ENCODE results near the gene FOXF1.

The FOXF1 gene

DNA sequence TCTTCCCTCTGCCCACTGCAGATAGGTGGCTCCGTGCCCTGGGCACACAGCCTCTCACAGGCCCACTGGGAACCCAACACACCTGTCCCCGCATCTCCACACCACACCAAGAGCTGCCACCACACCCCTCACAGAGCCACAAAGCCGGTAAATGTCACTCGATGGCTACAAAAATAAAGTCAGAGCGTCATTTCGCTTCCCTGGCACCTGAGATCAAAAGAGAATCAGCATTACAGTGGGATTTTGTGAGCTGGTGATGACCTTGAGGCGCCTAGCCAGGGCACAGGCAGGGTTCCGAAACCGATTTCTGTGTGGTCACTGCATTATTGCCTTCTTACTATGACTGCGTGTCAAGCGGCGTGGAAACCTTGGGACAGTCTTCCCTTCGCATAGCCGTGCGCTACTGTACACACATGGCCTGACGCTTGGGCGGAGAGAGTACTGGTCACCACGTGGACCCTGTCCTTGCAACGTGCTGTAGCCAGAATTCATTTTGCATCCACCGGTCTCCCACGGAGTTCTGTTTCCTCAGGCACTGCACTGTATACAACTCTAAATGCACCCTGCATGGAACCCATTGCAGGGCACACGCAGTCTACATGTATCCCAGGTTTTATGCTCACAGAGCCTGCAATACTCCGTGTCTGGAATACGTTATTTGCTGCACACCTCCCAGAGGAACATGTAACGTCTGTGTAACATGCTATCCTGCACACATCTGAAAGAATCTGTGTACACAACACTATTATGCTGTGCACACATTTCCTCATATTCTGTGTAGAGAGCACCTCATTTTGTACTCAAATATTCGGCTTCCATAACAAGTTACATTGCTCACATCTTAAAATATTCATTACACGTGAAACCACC, 5.8 kb upstream of the FOXF1 start:
- DNase-seq (ENCODE audit: low read depth in 2 of 2): no peak

- no peak for DNase-seq (ENCODE audit: low read depth in 2 of 2)
Observed at GRCh38 chr16:86505185-86505898, 5.0 kb upstream of the FOXF1 start.

DNA sequence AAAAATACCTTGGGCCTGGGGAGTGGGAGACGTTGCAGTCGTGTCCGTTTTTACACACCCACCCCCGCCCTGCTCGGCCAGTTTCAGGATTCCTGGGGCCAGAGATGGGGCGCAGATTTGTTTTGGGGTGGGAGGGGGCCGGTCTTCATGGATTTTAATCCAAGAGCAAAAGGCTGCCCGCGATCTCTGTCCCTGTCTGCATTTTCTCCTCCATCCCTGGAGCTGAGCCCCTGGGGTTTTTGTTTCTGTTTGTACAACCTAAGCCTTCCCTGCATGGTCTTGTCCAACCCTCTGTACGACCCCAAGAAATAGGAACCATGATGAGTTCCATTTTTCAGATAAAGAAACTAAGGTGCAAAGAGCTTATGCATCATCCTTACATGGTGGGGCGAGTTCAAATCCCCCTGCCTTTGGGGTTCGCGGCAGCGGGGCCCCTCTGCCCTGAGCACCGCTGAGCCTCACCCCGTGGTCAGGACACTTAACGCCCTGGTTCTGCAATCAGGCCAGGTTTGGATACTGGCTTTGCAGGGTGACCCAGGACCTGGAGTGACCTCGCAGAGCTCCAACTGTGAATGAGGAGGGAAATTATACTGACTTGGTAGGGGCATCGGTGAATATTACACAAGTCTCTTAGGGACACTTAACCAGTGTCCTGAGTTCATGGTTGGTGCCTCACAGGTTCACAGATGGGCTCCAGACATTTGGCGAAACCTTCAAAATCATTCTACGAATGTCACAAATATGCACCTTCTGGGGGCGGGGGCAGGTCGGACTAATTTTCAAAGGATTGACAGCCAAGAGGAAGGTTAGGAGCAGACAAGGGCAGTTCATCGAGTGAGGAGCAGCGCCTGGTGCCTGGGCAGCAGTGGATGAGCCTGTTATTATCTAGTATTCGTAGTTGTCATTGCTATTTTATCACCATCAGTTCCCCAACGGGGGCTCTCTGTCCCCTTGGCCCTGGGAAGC, 4.1 kb upstream of the FOXF1 start:
- DNase-seq (ENCODE audit: low read depth in 2 of 2): no peak

DNA sequence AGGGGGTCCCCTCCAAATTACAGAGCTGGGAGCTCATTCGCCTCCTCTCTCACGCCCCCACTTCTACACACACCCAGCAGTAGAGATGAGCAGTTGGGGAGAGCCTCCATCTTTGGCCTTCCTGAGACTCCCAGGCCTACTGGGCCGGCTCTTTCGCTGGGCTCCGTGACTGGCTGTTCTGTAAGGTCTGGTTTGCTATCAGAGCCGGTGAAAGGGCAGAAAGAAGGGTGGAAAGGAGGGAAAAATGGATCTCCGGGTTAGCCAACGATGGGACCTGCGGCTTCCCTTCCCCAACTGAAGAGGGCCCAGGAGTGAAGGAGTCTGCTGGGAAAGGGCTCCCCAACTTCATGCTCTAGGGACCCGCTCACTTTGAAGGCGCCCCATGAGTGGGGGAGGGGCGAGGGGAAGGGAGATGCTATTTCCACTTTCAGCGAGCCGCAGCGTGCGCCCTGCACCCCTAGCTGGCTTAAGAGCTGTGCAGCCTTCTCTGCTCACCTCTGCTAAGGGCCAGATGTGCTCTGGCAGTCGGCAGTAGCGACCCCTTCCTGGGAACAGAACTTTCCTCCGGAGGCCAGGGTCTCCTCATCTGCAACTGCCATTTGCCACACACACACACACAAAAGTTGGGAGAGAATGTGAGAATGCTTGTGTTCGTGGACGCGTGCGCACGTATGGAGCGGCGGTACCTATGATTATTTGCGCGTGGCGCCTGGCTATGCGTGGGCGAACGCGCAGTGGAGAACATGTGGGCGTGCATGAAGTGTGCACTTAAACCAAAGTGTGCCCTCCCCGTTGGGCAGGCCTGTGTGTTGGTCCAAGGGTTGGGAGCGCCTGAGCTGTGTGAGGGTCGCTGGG, 2.9 kb upstream of the FOXF1 start:
- DNase-seq (ENCODE audit: low read depth in 2 of 2): no peak

DNA sequence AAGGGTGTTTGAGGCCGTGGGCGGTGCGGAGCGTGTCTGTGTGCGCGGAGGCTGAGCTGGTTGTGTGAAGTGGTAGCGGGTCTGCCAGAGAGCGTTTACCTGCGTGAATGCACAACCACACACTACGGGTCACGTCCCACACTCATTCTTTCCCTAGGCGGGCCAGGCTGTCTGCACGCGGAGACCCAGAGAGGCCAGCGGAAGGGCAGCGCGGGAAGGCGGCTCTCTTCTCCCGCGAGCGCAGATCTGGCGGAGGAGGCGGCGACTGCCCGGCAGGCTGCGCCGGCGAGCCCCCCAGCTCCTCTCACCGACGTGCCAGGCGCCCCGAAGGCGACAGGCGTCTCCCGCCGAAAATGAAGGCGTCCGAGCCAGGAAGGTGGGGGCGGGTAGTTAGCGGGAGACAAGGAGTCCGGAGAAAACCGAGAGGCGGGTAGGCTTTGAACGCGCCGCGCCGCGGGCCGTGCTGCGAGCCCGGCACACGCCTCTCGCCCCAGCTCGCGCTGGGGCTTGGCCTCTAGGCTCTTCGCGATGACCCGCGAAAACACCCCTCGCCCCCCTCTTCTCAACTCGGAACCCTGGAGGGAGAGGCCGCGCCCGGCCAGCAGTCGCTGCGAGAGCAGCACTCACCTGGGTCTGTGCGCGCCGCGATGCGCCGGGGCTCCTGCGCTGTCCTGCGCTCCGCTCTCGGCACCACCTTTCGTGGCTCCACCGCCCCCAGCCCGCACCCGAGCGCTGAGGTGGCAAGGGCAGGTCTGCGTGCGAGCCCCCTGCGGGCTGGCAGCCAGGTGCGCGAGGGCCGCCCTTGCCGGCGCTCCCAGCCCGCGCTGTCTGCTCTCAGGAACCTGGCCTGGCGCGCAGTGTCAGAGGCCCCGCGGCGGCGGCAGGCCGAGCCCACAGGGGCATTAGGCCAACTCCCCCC, 2.0 kb upstream of the FOXF1 start:
- DNase-seq (ENCODE audit: low read depth in 2 of 2): no peak

- DNase-seq (ENCODE audit: low read depth in 2 of 2): no peak
Observed at GRCh38 chr16:86508947-86509758, 1.2 kb upstream of the FOXF1 start.

DNA sequence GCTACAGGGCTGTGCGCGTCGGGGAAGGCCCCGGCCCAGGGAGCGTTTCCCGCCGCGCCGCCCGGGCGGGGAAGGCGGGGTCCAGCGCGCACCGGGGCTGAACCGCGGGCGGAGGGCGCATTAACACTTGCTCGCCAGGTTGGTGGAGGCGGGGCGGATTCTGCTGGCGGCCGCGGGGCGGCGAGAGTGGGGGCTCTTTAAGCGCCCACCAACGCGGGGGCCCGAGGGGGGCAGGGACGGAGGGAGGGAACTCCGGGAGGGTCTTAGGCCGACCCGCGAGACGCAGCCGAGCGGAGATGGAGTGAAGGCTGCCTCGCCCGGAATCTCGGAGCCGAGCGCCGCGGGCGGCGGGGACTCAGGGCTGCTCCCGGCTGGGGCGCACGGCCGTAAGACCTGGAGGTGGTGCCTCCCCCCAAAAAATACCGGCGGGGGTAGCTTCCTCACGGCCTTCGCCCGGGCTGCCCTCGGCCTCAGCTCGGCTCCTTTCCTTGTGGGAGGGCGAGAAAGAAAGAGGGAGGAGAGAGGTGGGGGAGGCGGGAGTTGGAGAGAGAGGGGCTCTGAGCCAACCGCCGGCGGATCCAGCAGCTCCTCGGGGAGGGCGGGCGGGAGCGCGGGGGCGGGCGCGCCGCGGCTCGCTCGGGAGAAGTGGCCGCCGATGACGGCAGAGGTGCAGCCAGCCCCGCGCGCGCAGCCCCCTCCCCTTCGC, 415 bp upstream of the FOXF1 start:
- no peak for DNase-seq (ENCODE audit: low read depth in 2 of 2)

DNA sequence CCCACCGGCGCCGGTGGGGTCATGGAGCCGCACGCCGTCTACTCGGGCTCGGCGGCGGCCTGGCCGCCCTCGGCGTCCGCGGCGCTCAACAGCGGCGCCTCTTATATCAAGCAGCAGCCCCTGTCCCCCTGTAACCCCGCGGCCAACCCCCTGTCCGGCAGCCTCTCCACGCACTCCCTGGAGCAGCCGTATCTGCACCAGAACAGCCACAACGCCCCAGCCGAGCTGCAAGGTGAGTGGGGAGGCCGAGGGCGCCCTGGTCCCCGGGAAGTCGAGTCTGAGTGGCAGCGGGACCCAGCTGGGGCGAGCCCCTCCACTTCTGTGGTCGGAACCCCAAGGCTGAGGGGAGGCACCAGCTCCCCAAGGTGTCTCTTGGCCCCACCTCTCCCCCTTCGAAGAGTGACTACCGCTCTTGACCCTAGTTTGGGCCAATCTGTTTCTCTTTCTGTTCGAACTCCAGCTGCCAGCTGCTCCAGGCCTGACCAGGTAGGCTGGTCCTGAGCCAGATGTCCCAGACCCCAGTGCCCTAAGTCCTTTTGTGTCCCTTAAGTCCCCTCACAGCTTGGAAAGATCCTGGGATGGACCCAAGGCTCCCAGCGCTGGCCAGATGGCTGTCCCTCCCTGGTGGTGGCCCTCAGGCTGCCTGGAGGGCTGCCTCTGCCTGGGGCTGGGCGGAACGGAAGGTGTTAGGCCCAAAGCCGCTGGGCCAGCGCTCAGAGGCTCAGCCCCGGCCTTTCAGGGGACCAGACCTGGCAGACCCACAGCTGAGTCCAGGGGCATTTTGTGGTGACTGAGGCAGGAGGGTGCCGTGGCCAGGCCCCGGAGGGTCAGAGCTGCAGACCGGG, 1.2 kb downstream of the FOXF1 start:
- no peak for DNase-seq (ENCODE audit: low read depth in 2 of 2)

DNA sequence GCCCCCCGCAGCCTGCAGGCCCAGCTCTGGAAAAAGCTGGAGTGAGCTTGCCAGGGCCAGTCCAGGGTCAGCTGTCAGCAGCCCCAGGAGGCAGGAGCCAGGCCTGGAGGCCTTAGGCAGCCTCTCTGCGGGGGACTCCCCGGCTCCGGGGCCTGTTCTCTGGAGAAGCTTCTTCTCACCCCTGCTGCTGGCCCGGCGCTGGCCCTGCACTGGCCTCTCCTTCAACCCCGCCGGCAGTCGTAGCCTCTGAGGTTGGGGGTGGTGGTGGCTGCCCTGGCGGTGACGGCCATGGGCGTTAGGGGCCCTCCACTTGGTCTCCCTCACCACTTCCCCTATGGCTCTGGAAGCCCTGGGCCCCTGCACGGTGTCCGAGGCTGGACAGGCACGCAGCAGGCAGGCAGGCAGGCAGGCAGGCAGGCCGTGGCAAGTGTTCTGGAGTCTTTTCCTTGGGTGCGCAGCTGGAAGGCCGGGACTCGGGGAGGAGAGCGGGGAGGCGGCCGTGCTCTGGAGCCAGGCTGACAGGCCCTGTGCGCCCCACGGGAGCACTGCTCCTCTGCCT, 2.1 kb downstream of the FOXF1 start:
- no peak for DNase-seq (ENCODE audit: low read depth in 2 of 2)

GRCh38 chr16:86512860-86513470, 2.6 kb downstream of the FOXF1 start:
- DNase-seq (ENCODE audit: low read depth in 2 of 2): no peak

- no peak for DNase-seq (ENCODE audit: low read depth in 2 of 2)
Observed at GRCh38 chr16:86513471-86514277, 3.3 kb downstream of the FOXF1 start.

- DNase-seq (ENCODE audit: low read depth in 2 of 2): no peak
Observed at GRCh38 chr16:86514481-86515376, 4.4 kb downstream of the FOXF1 start.

DNA sequence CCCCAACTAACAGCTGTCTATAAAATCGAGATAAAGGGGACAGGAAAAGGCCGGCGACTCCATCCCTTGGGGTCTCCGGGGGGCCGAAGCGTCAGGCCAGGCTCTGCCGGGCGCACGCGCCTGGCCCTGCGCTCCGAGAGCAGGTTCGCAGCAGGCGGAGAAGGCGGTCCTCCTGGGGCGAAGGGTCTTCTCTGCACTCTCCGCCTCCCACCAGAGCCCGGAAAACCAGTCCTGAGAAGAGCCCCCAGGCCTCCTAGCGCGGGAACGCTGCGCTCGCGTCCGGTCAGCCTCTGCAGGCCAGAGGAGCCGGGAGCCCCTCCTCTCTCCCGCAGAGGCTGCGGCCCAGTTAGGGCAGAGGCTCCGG, 5.1 kb downstream of the FOXF1 start:
- no peak for DNase-seq (ENCODE audit: low read depth in 2 of 2)

GRCh38 chr16:86515777-86516622, 5.7 kb downstream of the FOXF1 start:
- DNase-seq (ENCODE audit: low read depth in 2 of 2): no peak

Data from stimulated activated CD4-positive, alpha-beta T cell treated with anti-CD3 and anti-CD28 coated beads, Interleukin-15, amount 100 ng/mL, for 48 hours (primary cell).